SK-N-SH treated with all-trans-retinoic acid at 6 μM for 48 hours (cell line): ENCODE results near the gene KDR.

ENCODE experiments used
- ATAC-seq: fragments of 200-7000 bp; cut with Tn5 transposase; 3 replicates; pipeline ENCODE4 v1.9.1; 2020; ENCODE audit warnings: mild to moderate bottlenecking, moderate library complexity
- ARNTL ChIP-seq: fragments of 450-650 bp; formaldehyde crosslinking; IDR thresholded peaks from 2 replicates; pipeline ENCODE4 v1.5.0; 2020; ENCODE audit warnings: low read depth, mild to moderate bottlenecking, moderate library complexity, borderline replicate concordance
- BACH2 ChIP-seq: fragments of 250-450 bp; sonication (Bioruptor Pico); IDR thresholded peaks from 2 replicates; pipeline ENCODE4 v1.9.0; 2021; ENCODE audit warnings: mild to moderate bottlenecking, borderline replicate concordance
- CREB5 ChIP-seq: fragments of 250-450 bp; sonication (Bioruptor Pico); IDR thresholded peaks from 2 replicates; pipeline ENCODE4 v1.5.1; 2020; ENCODE audit warnings: low read depth, mild to moderate bottlenecking, moderate library complexity
- CSDC2 ChIP-seq: fragments of 250-450 bp; sonication (Bioruptor Pico); IDR thresholded peaks from 2 replicates; pipeline ENCODE4 v1.5.0; 2020; ENCODE audit warnings: mild to moderate bottlenecking, moderate library complexity
- ESRRG ChIP-seq: fragments of 250-450 bp; sonication (Bioruptor Pico); IDR thresholded peaks from 2 replicates; pipeline ENCODE4 v1.6.1; 2021; ENCODE audit warnings: mild to moderate bottlenecking
- GLIS3 ChIP-seq: fragments of 250-450 bp; sonication (Bioruptor Pico); IDR thresholded peaks from 2 replicates; pipeline ENCODE4 v1.5.0; 2020; ENCODE audit warnings: mild to moderate bottlenecking, moderate library complexity
- OSR1 ChIP-seq: fragments of 250-450 bp; sonication (Bioruptor Pico); IDR thresholded peaks from 2 replicates; pipeline ENCODE4 v1.8.0; 2022; ENCODE audit warnings: moderate library complexity, mild to moderate bottlenecking, inconsistent platforms
- PATZ1 ChIP-seq: fragments of 250-450 bp; sonication (Bioruptor Pico); IDR thresholded peaks from 2 replicates; pipeline ENCODE4 v1.8.0; 2020; ENCODE audit warnings: mild to moderate bottlenecking, moderate library complexity, borderline replicate concordance
- POU6F1 ChIP-seq: fragments of 250-450 bp; sonication (Bioruptor Pico); IDR thresholded peaks from 2 replicates; pipeline ENCODE4 v1.8.0; 2021; ENCODE audit warnings: low read depth, mild to moderate bottlenecking, moderate library complexity, borderline replicate concordance
- PPARA ChIP-seq: fragments of 250-450 bp; sonication (Bioruptor Pico); IDR thresholded peaks from 2 replicates; pipeline ENCODE4 v1.5.0; 2020; ENCODE audit warnings: mild to moderate bottlenecking, borderline replicate concordance
- RARB ChIP-seq: fragments of 250-450 bp; sonication (Bioruptor Pico); IDR thresholded peaks from 2 replicates; pipeline ENCODE4 v1.8.0; 2021; ENCODE audit warnings: mild to moderate bottlenecking, moderate library complexity
- SNAI2 ChIP-seq: fragments of 250-450 bp; sonication (Bioruptor Pico); IDR thresholded peaks from 2 replicates; pipeline ENCODE4 v1.5.0; 2020; ENCODE audit warnings: mild to moderate bottlenecking, moderate library complexity
- TCF4 ChIP-seq: fragments of 250-450 bp; sonication (Bioruptor Pico); IDR thresholded peaks from 2 replicates; pipeline ENCODE4 v1.8.0; 2021; ENCODE audit warnings: mild to moderate bottlenecking, moderate library complexity, borderline replicate concordance
- TOX ChIP-seq: fragments of 250-450 bp; sonication (Bioruptor Pico); IDR thresholded peaks from 2 replicates; pipeline ENCODE4 v1.8.0; 2021; ENCODE audit warnings: mild to moderate bottlenecking, moderate library complexity, borderline replicate concordance
- TSHZ2 ChIP-seq: fragments of 250-450 bp; sonication (Bioruptor Pico); IDR thresholded peaks from 2 replicates; pipeline ENCODE4 v1.5.0; 2020; ENCODE audit warnings: mild to moderate bottlenecking, moderate library complexity
- ZC3H10 ChIP-seq: fragments of 250-450 bp; sonication (Bioruptor Pico); IDR thresholded peaks from 2 replicates; pipeline ENCODE4 v1.5.1; 2021; ENCODE audit warnings: mild to moderate bottlenecking, moderate library complexity
- ZFP3 ChIP-seq: fragments of 250-450 bp; sonication (Bioruptor Pico); IDR thresholded peaks from 2 replicates; pipeline ENCODE4 v1.5.0; 2020; ENCODE audit warnings: mild to moderate bottlenecking, moderate library complexity
- ZFP30 ChIP-seq: fragments of 450-650 bp; formaldehyde crosslinking; IDR thresholded peaks from 2 replicates; pipeline ENCODE4 v1.5.0; 2022; ENCODE audit warnings: mild to moderate bottlenecking, moderate library complexity
- ZNF70 ChIP-seq: fragments of 450-650 bp; formaldehyde crosslinking; IDR thresholded peaks from 2 replicates; pipeline ENCODE4 v1.5.0; 2020; ENCODE audit warnings: mild to moderate bottlenecking, moderate library complexity
- ZNF8 ChIP-seq: fragments of 450-650 bp; formaldehyde crosslinking; IDR thresholded peaks from 2 replicates; pipeline ENCODE4 v1.5.0; 2020; ENCODE audit warnings: mild to moderate bottlenecking, moderate library complexity

Gene KDR

GRCh38 chr4:55132775-55133174 is 7.4 kb upstream of the KDR start:
- ATAC-seq: no peak
- TF ChIP-seq BACH2 (no peak), ZNF8 (CRISPR knock-in tag) (no peak)

GRCh38 chr4:55127521-55127920 is 2.1 kb upstream of the KDR start:
- no peak for ATAC-seq
- TF ChIP-seq ZNF8 (CRISPR knock-in tag) (no peak), ARNTL (CRISPR knock-in tag) (no peak), ZNF70 (no peak), ESRRG (CRISPR knock-in tag) (no peak), POU6F1 (no peak), OSR1 (no peak), ZFP30 (CRISPR knock-in tag) (no peak), PPARA (CRISPR knock-in tag) (no peak), PATZ1 (CRISPR knock-in tag) (no peak), ZFP3 (CRISPR knock-in tag) (no peak), CSDC2 (CRISPR knock-in tag) (no peak), BACH2 (no peak), ZC3H10 (CRISPR knock-in tag) (no peak), TOX (CRISPR knock-in tag) (no peak), CREB5 (CRISPR knock-in tag) (no peak), TCF4 (CRISPR knock-in tag) (no peak)

GRCh38 chr4:55127053-55127452 is 1.7 kb upstream of the KDR start:
- TF ChIP-seq ZNF8 (CRISPR knock-in tag) (no peak), TSHZ2 (no peak), POU6F1 (no peak), SNAI2 (no peak), TOX (CRISPR knock-in tag) (no peak), TCF4 (CRISPR knock-in tag) (no peak), OSR1 (no peak), ARNTL (CRISPR knock-in tag) (no peak), ZNF70 (no peak), GLIS3 (no peak), ZFP3 (CRISPR knock-in tag) (no peak)
- ATAC-seq: no peak

GRCh38 chr4:55125763-55126541 is 557 bp upstream of the KDR start:
- ATAC-seq: peak; percentile 61
- TF ChIP-seq BACH2 (no peak), TOX (CRISPR knock-in tag) (no peak), RARB (no peak), GLIS3 (no peak), ARNTL (CRISPR knock-in tag) (no peak), SNAI2 (no peak)
